ENCODE data around the gene SARS1. TPM values are rescaled to one million over a fixed set of nuclear protein-coding genes. Genes with fewer than 3 reads are reported as not detected.

Gene SARS1
- total and polyA plus RNA-seq, 2 of the 8 experiments (the other 6 are each of a cell fraction or from before 2014, with no cell fraction given): 83.1 to 146 TPM

- Histone ChIP-seq H3K79me2 (ENCODE audit: control insufficient read depth in 1 of 2, insufficient read depth in 2 of 2, low read length in 2 of 2) (peaks cover 0 to 22% of the 10 kb centered on the region in 2 experiments; a peak in 1 of 4 replicates), H3K36me3 (ENCODE audit: control insufficient read depth in 2 of 4, insufficient read depth in 4 of 4, low read length in 3 of 4) (peaks cover 0 to 8% (median 0%) of the 10 kb centered on the region in 4 experiments; a peak in 3 of 8 replicates), H4K8ac (ENCODE audit: extremely low read depth, insufficient read depth, low read length) (no peak overlapping the region), H2BK120ac (replicated peaks; ENCODE audit: low read depth, low read length) (no peak overlapping the region), H3K9ac (replicated peaks in 1 of 4; ENCODE audit: extremely low read depth in 1 of 4, low read depth in 3 of 4, low read length in 3 of 4) (peak overlapping the region in 1 of 4 experiments; percentile 24; a peak in 2 of 7 replicates), H3K4me2 (ENCODE audit: insufficient read depth in 1 of 2, low read depth in 2 of 2, low read length in 2 of 2) (peak overlapping the region; percentile 54 to 84; a peak in 3 of 4 replicates), H3K14ac (ENCODE audit: insufficient read length) (no peak overlapping the region), H3K56ac (replicated peaks; ENCODE audit: insufficient read length, low read depth, low read length) (no peak overlapping the region), H3K23ac (ENCODE audit: insufficient read length) (no peak overlapping the region), H3K4me1 (replicated peaks in 1 of 4; ENCODE audit: control insufficient read depth in 3 of 4, insufficient read depth in 4 of 4, low read length in 3 of 4) (peaks cover 5 to 31% (median 27%) of the 10 kb centered on the region in 4 experiments), H4K20me1 (replicated peaks in 1 of 2; ENCODE audit: control insufficient read depth in 1 of 2, insufficient read depth in 2 of 2, low read length in 2 of 2) (peaks cover 3 to 7% of the 10 kb centered on the region in 2 experiments), H3K4me3 (ENCODE audit: extremely low read depth in 1 of 4, insufficient read depth in 2 of 4, low read depth in 3 of 4, low read length in 4 of 4) (peak overlapping the region; percentile 28 to 62 (median 34); a peak in 7 of 8 replicates), H4K5ac (ENCODE audit: insufficient read length, low read depth, low read length) (no peak overlapping the region), H3K18ac (ENCODE audit: extremely low read depth, low read length) (peak overlapping the region; percentile 60), H3K23me2 (ENCODE audit: low read depth, low read length) (peaks cover 3% of the 10 kb centered on the region; the same call in 1 of the 2 replicates), H3K79me1 (ENCODE audit: low read depth, low read length) (0 out of 2 replicates have a peak, but pooled peaks cover 7% of the 10 kb centered on the region), H2AFZ (ENCODE audit: low read length) (no peak overlapping the region), H2BK20ac (ENCODE audit: low read length) (no peak overlapping the region), H4K91ac (replicated peaks; ENCODE audit: insufficient read length, low read length) (no peak overlapping the region), H3K27me3 (replicated peaks in 1 of 4; ENCODE audit: control insufficient read depth in 3 of 4, extremely low read depth in 1 of 4, insufficient read depth in 3 of 4, low read length in 3 of 4) (peaks cover 0 to 22% (median 16%) of the 10 kb centered on the region in 4 experiments; a peak in 5 of 7 replicates), H2BK5ac (ENCODE audit: low read depth, low read length) (peak overlapping the region; percentile 35; the same call in 1 of the 2 replicates), H2AK5ac (ENCODE audit: low read depth, low read length) (no peak overlapping the region), H2BK12ac (ENCODE audit: low read depth, low read length) (0 out of 2 replicates have a peak overlapping the region, but pooled peaks have one; percentile 39), H3K4ac (replicated peaks; ENCODE audit: insufficient read length, low read depth, low read length) (no peak overlapping the region), H3K9me3 (ENCODE audit: insufficient read depth in 2 of 2, low read depth in 1 of 2, low read length in 1 of 2) (no peaks in the 10 kb centered on the region; a peak in 2 of 4 replicates), H2BK15ac (ENCODE audit: low read length) (no peak overlapping the region), H3K27ac (ENCODE audit: low read depth, low read length) (no peak overlapping the region; the same call in 1 of the 2 replicates)
- 7% methylated on average over 35 of the region's 80 CpGs; no CpG with 5 or more reads in 1 of the 2 experiments for WGBS, 2 experiments (ENCODE audit: extremely low coverage in 1 of 2, insufficient coverage in 1 of 2, insufficient read length in 1 of 2, insufficient replicate concordance in 2 of 2, low coverage in 1 of 2, low lambda C conversion rate in 2 of 2, missing lambda C conversion rate in 1 of 2)
- peak; percentile 64 for TF ChIP-seq KDM4A (IDR thresholded peaks at IDR 0.05; ENCODE audit: low read depth, low read length, severe bottlenecking)
- TF ChIP-seq EZH2 (IDR thresholded peaks at IDR 0.05; ENCODE audit: low read depth, low read length, severe bottlenecking): no peak
- no peak for TF ChIP-seq SP1 (IDR thresholded peaks at IDR 0.05; ENCODE audit: low read depth, low read length)
- no peak for TF ChIP-seq SP4 (IDR thresholded peaks at IDR 0.05; ENCODE audit: low read length)
- TF ChIP-seq RBBP5 (IDR thresholded peaks at IDR 0.05; ENCODE audit: borderline replicate concordance, low read depth, low read length): no peak; the same call in 1 of the 2 replicates
- no peak for TF ChIP-seq POLR2A (IDR thresholded peaks at IDR 0.05; ENCODE audit: control extremely low read depth in 1 of 2, low read depth in 2 of 2, low read length in 2 of 2)
- TF ChIP-seq, protein P1, sequence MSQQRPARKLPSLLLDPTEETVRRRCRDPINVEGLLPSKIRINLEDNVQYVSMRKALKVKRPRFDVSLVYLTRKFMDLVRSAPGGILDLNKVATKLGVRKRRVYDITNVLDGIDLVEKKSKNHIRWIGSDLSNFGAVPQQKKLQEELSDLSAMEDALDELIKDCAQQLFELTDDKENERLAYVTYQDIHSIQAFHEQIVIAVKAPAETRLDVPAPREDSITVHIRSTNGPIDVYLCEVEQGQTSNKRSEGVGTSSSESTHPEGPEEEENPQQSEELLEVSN (IDR thresholded peaks at IDR 0.05): no peak
- FAIRE-seq (no peak), DNase-seq (ENCODE audit: low read depth in 1 of 2, low spot score in 2 of 2) (peak in 1 of 2 experiments; percentile 61)
- CTCF ChIA-PET (ENCODE audit: partially characterized antibody): interaction anchor here (0.5 to 28.7 kb wide), 13 partner anchors 10 to 230 kb away, joined by 3 to 651 read pairs (median 4); partner anchors contain the start of genes SARS1 and SORT1
- POLR2A ChIA-PET (ENCODE audit: partially characterized antibody): interaction anchor here (0.9 to 12.2 kb wide), 7 partner anchors 10 to 149 kb away, joined by 3 to 252 read pairs (median 6); no protein-coding TSS in a partner anchor
These were observed 36.1 kb downstream of the SARS1 start for GRCh38 chr1:109249654-109250401.
